ENCODE results near the gene KCTD19. TPM values are rescaled to one million over a fixed set of nuclear protein-coding genes. Genes with fewer than 3 reads are reported as not detected.
A peak's percentile ranks its signal among the peaks of the same experiment; 100 is the strongest.

Gene KCTD19
- total RNA-seq, 1 experiment from 2014 or later = 1.1 TPM

DNA sequence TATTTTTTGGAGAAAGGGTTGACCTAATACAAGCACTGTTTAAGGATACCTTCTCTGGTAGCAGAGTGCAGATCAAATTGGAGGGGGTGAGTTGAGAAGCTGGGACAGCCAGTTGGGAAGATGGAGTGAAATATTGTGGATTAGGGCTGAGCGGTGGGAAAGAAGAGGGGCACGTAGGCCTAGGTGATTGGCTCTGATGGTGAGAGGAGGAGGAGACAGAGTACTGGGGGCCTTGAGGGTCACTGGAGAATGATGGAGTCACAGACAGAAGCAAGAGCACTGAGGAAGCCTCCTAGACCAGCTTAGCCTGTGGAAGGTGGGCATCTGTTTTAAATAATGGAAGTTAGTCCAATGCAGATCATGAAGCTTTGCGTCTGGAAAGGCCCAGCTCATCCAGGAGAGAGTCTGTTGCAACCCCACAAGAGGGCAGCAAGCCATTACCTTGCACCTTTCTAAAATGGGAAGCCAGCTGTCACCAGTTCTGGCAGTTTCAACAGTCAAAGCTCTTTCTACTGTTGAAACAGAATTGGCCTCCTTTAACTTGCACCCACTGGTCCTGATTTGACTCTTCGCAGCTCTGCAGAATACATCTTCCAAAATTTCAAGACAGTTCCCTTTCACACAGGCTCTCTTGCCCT, 66.0 kb downstream of the KCTD19 start:
- POLR2A ChIA-PET = interaction anchor here (0.7 to 1.9 kb wide), 3 partner anchors 14 to 517 kb away, joined by 3 to 14 read pairs (median 7); partner anchors contain the start of gene FHOD1
- Mint-ChIP-seq H3K27ac (no peak overlapping the region), H3K4me1 (peaks cover 4% of the 10 kb centered on the region; the same call in 1 of the 2 replicates), H3K36me3 (no peaks in the 10 kb centered on the region), H3K4me3 (no peak overlapping the region), H3K27me3 (ENCODE audit: low read depth) (no peaks in the 10 kb centered on the region), H3K9me3 (no peaks in the 10 kb centered on the region)
- CTCF ChIA-PET = interaction anchor here (0.5 to 3.7 kb wide), 49 partner anchors 8 to 300 kb away, joined by 3 to 92 read pairs (median 5); partner anchors contain the start of genes CES3, FHOD1, HSD11B2 and KCTD19
- ATAC-seq (peak; percentile 67), DNase-seq (ENCODE audit: low spot score) (no peak)
- TF ChIP-seq IRF2 (CRISPR knock-in tag; IDR thresholded peaks at IDR 0.05; ENCODE audit: borderline replicate concordance, low read depth) (no peak), NFATC4 (CRISPR knock-in tag; IDR thresholded peaks at IDR 0.05) (no peak), FOXK1 (CRISPR knock-in tag; IDR thresholded peaks at IDR 0.05) (no peak), ETV6 (CRISPR knock-in tag; IDR thresholded peaks at IDR 0.05) (no peak), CBFB (CRISPR knock-in tag; IDR thresholded peaks at IDR 0.05; ENCODE audit: low read depth) (no peak), TCF7 (CRISPR knock-in tag; IDR thresholded peaks at IDR 0.05; ENCODE audit: low read depth) (no peak)

- no peaks in the 10 kb centered on the region for H3K36me3 Mint-ChIP-seq
- no peaks in the 10 kb centered on the region for H3K9me3 Mint-ChIP-seq
- ATAC-seq (no peak), DNase-seq (ENCODE audit: low spot score) (no peak)
- H3K4me3 Mint-ChIP-seq = no peak overlapping the region
- no peaks in the 10 kb centered on the region for H3K27me3 Mint-ChIP-seq (ENCODE audit: low read depth)
- POLR2A ChIA-PET = interaction anchor here (0.7 to 1.9 kb wide), 2 partner anchors 13 to 364 kb away, joined by 3 to 14 read pairs; partner anchors contain the start of gene FHOD1
- peaks cover 4% of the 10 kb centered on the region; the same call in 1 of the 2 replicates for H3K4me1 Mint-ChIP-seq
- TF ChIP-seq CREB1 (CRISPR knock-in tag; IDR thresholded peaks at IDR 0.05) (no peak), ZNF416 (CRISPR knock-in tag; IDR thresholded peaks at IDR 0.05) (no peak), AR (CRISPR knock-in tag; IDR thresholded peaks at IDR 0.05) (no peak)
- CTCF ChIA-PET = interaction anchor here (0.6 to 3.7 kb wide), 18 partner anchors 9 to 736 kb away, joined by 3 to 92 read pairs (median 10); partner anchors contain the start of genes FHOD1, KCTD19, LRRC36 and PLEKHG4
- H3K27ac Mint-ChIP-seq = peak overlapping the region; percentile 32
Observed at GRCh38 chr16:67259705-67260104, 66.8 kb downstream of the KCTD19 start.

- ChIA-PET CTCF (interaction anchor here (1.0 to 3.7 kb wide), 3 partner anchors 11 to 27 kb away, joined by 3 to 92 read pairs (median 4); partner anchors contain the start of gene FHOD1), POLR2A (interaction anchor here (0.6 kb wide), 1 partner anchor 434 kb away, joined by 3 read pairs; no protein-coding TSS in a partner anchor)
- Mint-ChIP-seq H3K4me3 (no peak overlapping the region), H3K9me3 (no peaks in the 10 kb centered on the region), H3K36me3 (no peaks in the 10 kb centered on the region), H3K27ac (no peak overlapping the region), H3K4me1 (peaks cover 4% of the 10 kb centered on the region; the same call in 1 of the 2 replicates), H3K27me3 (ENCODE audit: low read depth) (no peaks in the 10 kb centered on the region)
- TF ChIP-seq ESRRA (CRISPR knock-in tag; IDR thresholded peaks at IDR 0.05; ENCODE audit: borderline replicate concordance) = no peak
- TF ChIP-seq, protein P1, sequence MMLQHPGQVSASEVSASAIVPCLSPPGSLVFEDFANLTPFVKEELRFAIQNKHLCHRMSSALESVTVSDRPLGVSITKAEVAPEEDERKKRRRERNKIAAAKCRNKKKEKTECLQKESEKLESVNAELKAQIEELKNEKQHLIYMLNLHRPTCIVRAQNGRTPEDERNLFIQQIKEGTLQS (CRISPR knock-in tag; conservative IDR thresholded peaks at IDR 0.05) = no peak
- DNase-seq (ENCODE audit: low spot score) = no peak
- no peak for ATAC-seq
Observed at GRCh38 chr16:67258161-67258835, 68.2 kb downstream of the KCTD19 start.

DNA sequence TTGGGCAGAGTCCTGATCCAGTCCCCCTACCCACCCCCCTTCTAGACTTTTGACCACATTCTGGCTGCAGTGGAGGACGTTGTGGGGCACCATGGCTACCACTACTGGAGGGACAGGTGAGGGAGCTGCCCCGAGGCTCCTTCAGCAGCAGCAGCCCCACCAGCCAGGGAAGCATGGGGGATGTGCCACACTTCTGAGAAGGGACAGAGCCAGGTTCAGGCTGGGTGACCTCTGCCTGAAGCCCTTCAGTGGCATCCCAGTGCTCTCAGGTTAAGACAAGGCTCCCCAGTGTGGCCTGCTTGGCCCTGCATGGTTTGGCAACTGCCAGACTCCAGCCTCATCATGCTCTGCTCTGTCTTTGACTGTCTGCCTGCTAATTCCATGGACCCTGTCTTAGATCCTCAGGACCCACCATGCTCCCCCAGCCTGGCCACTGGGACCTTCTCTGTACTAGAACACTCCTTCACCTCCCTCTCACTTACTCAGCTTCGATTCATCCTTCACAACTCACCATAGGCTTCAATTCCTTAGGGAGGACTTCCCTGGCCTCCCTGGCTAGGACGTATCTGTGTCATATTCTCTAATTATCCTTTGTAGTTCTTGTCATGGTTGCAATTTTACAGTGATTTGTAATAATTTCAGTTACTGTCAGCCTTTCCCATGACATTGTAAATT, 68.9 kb downstream of the KCTD19 start:
- H3K9me3 Mint-ChIP-seq = no peaks in the 10 kb centered on the region
- no peaks in the 10 kb centered on the region; the same call in 1 of the 2 replicates for H3K27me3 Mint-ChIP-seq (ENCODE audit: low read depth)
- no peak overlapping the region; the same call in 1 of the 2 replicates for H3K27ac Mint-ChIP-seq
- DNase-seq (ENCODE audit: low spot score) = no peak
- ChIA-PET POLR2A (interaction anchor here (0.6 kb wide), 1 partner anchor 433 kb away, joined by 3 read pairs; no protein-coding TSS in a partner anchor), CTCF (interaction anchor here (1.0 to 3.7 kb wide), 3 partner anchors 10 to 27 kb away, joined by 3 to 92 read pairs (median 4); partner anchors contain the start of gene FHOD1)
- H3K4me1 Mint-ChIP-seq = peaks cover 4% of the 10 kb centered on the region; the same call in 1 of the 2 replicates
- no peak for TF ChIP-seq JAZF1 (CRISPR knock-in tag; IDR thresholded peaks at IDR 0.05)
- TF ChIP-seq TP53 (CRISPR knock-in tag; IDR thresholded peaks at IDR 0.05) = no peak
- no peak for TF ChIP-seq SOX15 (CRISPR knock-in tag; IDR thresholded peaks at IDR 0.05)
- TF ChIP-seq NFE2L1 (CRISPR knock-in tag; IDR thresholded peaks at IDR 0.05) = no peak
- TF ChIP-seq RELA (CRISPR knock-in tag; IDR thresholded peaks at IDR 0.05; ENCODE audit: borderline replicate concordance) = no peak
- no peak for TF ChIP-seq NFYB (CRISPR knock-in tag; conservative IDR thresholded peaks at IDR 0.05; ENCODE audit: low read depth)
- no peak for TF ChIP-seq NR2C2 (CRISPR knock-in tag; IDR thresholded peaks at IDR 0.05)
- no peak for TF ChIP-seq ZNF423 (CRISPR knock-in tag; IDR thresholded peaks at IDR 0.05)
- TF ChIP-seq CBFB (CRISPR knock-in tag; IDR thresholded peaks at IDR 0.05; ENCODE audit: low read depth) = no peak
- TF ChIP-seq GRHL2 (CRISPR knock-in tag; IDR thresholded peaks at IDR 0.05; ENCODE audit: insufficient replicate concordance, severe bottlenecking) = no peak
- no peak overlapping the region for H3K4me3 Mint-ChIP-seq
- no peak for ATAC-seq
- H3K36me3 Mint-ChIP-seq = no peaks in the 10 kb centered on the region

All from WTC11 (cell line).